ENCODE data around the gene PYHIN1.

DNA sequence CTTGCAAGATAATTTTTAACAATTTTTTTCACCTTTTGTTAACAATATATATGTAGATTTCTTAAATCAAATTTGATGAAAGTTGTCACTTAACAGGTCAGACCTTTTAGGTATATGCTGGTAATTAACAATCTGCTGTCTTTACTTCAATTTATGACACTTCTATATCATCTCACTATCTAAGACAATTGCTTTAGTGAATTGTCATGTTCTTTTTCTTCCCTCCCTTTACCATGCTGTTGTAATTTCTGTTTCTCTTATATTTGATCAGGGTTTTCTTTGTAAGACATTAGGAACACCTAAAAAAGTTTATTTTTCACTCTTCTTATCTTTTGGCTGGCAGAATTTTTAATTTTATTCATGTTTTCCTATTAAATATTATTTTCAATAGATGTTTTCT, 80.4 kb downstream of the PYHIN1 start:
- no peak for TF ChIP-seq EZH2 (IDR thresholded peaks at IDR 0.05; ENCODE audit: insufficient read depth, poor library complexity, severe bottlenecking)
- no peak for TF ChIP-seq EZH2phosphoT487 (IDR thresholded peaks at IDR 0.05; ENCODE audit: insufficient read depth, low read depth)

All from GM23248 (cell line).